Stimulated activated CD8-positive, alpha-beta memory T cell treated with anti-CD3 and anti-CD28 coated beads, Interleukin-15, amount 100 ng/mL, for 1 hour (primary cell): ENCODE results near the gene ZMYM4.
"Not testable (repeated sequence)": the region's sequence is repeated elsewhere in the genome, so short reads cannot be mapped to it uniquely, and the experiment has no call there.

Source experiments
- DNase-seq: peaks from one replicate; pipeline ENCODE4 v3.0.0-alpha.2; 2020; ENCODE audit warnings: low read depth

ZMYM4 gene

DNA sequence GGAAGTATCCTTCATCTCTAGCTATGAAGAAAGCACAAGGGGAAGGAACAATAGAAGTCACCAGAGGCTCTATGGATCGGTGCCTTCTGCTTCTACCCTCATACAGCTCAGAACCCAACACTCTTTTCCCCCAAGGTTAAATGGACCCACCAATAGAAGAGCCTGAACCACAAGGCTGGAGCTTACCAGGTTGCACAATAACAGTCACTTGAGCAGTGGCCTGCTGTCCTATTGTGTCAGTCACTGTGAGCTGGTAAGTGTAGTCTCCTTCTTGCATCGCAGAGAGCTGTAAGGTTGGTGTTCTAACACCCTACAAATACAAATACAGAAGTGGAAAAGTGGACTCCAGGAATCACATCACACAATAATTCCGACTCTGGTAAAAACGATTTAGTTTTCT is 185.7 kb downstream of the ZMYM4 start:
- no peak for DNase-seq

DNA sequence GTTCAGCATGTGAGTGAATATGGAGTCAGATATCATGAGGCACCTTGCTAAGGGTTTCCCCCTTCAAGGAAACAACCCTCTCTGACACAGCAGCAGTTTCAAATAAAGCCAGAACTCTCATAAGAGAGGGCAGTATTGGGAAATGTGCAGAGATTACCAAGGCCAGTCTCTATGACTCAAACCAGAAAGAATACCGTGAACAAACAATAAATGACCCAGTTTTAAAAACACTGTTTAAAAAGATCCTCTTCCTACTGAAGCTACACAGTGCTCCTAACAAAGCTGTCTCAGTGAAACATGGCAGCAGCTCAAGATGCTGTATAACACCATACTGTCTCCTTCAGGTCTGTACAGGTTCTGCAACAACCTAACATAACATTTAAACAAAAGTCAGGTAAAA is 186.1 kb downstream of the ZMYM4 start:
- no peak for DNase-seq

DNA sequence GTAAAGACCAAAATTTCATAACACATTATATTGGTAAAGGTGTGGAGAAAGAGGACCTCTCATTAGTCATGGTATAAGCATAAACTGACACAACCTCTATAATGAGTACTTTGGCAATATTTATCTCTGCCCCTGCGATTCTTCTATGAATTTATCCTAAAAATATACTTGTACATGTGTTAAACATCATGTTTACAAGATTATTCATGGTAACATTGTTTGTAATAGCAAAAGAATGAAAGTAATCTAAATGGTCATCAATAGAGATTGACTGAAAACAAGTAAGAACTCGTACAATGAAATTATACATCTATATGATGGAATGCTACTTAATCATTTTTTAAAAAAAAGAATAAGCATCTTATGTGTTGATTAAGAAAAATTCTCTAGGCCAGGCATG is 192.3 kb downstream of the ZMYM4 start:
- DNase-seq, result no peak

DNA sequence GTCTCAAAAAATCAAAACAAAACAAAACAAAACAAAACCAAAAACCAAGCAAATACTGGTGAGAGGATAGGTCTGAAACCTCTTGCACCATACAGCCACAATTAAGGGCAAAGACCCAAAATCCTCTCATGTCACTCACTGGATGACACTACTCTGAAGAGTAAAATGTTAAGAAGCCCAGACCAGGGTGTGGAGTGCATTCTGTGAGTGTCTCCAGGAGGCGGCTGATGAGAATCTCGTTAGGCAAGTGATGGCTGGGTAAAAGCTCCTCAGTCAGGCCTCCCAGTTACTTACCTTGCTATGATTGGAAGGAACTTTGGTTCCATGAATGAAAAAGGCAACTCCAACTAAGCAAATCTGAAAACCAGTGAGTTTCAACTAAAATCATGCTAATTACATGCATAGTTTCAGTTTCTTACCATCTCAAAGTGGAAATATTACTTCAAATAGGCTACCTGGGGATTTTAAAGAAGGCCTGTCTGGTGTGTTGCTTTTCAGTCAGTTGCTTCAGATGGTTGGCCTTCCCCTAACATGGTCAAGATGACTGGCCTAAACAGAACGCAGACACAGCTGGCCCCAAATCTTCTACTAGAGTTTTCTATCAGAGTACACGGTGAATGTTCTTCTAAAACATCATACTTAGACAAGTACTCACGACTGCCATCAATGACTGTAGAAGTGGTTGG is 193.6 kb downstream of the ZMYM4 start:
- DNase-seq, result no peak

DNA sequence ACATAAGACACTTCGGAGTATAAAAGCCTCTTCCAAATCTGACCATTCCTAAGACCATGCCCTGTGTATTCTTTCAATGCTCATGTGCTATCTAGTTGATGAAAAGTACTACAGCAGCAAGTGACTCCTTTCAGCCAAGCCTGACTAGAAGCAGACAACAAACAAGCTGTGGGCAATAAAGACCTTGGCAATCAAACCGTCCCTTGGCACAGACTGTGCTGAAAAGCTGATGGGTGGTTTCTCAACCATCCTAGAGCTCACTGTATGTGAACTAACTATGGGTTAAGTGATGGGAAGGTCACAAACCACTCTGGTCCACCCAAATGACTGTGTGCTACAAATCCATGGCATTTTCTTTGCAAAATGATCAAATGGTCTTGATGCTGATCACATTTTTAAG is 194.7 kb downstream of the ZMYM4 start:
- DNase-seq, result no peak

DNA sequence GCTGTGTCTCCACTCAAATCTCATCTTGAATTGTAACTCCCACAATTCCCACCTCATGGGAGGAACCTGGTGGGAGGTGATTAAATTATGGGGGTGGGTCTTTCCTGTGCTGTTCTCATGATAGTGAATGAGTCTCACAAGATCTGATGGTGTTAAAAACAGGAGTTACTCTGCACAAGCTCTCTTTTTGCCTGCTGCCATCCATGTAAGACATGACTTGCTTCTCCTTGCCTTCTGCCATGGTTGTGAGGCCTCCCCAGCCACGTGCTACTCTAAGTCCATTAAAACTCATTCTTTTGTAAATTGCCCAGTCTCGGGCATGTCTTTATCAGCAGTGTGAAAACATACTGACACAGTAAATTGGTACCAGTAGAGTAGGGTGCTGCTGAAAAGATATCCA is 195.2 kb downstream of the ZMYM4 start:
- DNase-seq, result not testable (repeated sequence)

DNA sequence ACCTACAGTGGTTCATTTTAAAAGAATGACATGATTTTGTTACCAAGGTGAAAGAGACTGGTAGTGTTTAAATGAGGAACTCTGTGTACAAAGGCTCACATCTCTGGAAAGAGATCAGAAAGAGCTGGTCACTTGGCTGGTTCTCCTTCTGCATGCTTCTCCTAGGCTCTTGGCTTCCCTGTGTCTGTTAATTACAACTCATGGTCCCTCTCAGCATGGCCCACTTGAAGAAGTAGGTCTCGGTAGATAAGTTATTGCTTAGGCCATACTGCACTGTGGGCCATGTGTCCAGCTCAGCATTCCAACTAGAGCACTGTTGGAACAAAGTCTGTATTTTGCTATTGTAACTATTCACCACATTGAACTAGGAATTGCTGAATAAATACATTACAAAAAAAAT is 197.6 kb downstream of the ZMYM4 start:
- DNase-seq, result no peak

DNA sequence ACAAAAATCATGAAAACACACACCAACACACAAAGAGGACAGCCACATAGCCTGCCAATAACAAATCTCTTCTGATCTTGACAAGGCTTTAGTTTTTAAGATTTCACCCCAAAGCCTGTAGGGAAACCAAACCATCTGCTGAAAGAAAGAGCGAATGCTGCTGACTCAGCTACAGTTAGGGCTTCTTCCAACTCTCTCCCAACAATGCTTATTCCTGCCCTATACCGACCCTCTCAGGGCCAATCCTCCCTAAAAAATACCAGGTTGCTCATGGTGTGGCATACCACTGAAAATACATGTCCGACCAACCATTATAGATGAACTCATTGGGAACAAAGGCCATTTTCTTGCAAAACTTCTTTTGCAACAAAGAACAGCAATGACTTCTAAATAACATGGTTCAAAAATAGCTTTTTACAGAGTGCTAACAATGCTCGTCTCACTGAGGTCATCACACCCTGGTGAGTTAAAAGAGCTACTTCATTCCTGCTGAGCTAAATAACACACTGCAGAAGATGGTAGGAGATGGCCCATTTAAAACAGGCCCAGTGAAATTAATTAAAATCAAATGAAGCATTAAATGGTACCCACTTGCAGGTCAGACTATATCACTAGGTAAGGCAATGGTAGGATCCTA is 202.6 kb downstream of the ZMYM4 start:
- DNase-seq, result no peak
